ENCODE data around the gene SDK1.

SDK1 gene

GRCh38 chr7:3300651-3301448, at the start of gene SDK1:
SDK1 (plus strand) TSS chr7:3301252; CDS start chr7:3301587, 335 bp downstream.
- peak; percentile 89 for DNase-seq (ENCODE audit: low spot score)

- no peak for DNase-seq (ENCODE audit: low spot score)
Measured at GRCh38 chr7:3254718-3255117, 46.3 kb upstream of the SDK1 start.

GRCh38 chr7:3259711-3260400, 41.2 kb upstream of the SDK1 start:
- no peak for DNase-seq (ENCODE audit: low spot score)

- no peak for DNase-seq (ENCODE audit: low spot score)
Measured at GRCh38 chr7:3260401-3260715, 40.7 kb upstream of the SDK1 start.

GRCh38 chr7:3264693-3265339, 36.2 kb upstream of the SDK1 start:
- DNase-seq (ENCODE audit: low spot score): no peak

- no peak for DNase-seq (ENCODE audit: low spot score)
Measured at GRCh38 chr7:3265388-3265787, 35.7 kb upstream of the SDK1 start.

- DNase-seq (ENCODE audit: low spot score): no peak
Measured at GRCh38 chr7:3266240-3266639, 34.8 kb upstream of the SDK1 start.

- no peak for DNase-seq (ENCODE audit: low spot score)
Measured at GRCh38 chr7:3267966-3268690, 32.9 kb upstream of the SDK1 start.

- no peak for DNase-seq (ENCODE audit: low spot score)
Measured at GRCh38 chr7:3270362-3270761, 30.7 kb upstream of the SDK1 start.

GRCh38 chr7:3271298-3271697, 29.8 kb upstream of the SDK1 start:
- DNase-seq (ENCODE audit: low spot score): no peak

GRCh38 chr7:3272691-3273141, 28.3 kb upstream of the SDK1 start:
- DNase-seq (ENCODE audit: low spot score): no peak

GRCh38 chr7:3274131-3274530, 26.9 kb upstream of the SDK1 start:
- DNase-seq (ENCODE audit: low spot score): no peak

- DNase-seq (ENCODE audit: low spot score): no peak
Measured at GRCh38 chr7:3277604-3278572, 23.2 kb upstream of the SDK1 start.

- no peak for DNase-seq (ENCODE audit: low spot score)
Measured at GRCh38 chr7:3279147-3279818, 21.8 kb upstream of the SDK1 start.

- no peak for DNase-seq (ENCODE audit: low spot score)
Measured at GRCh38 chr7:3280445-3280844, 20.6 kb upstream of the SDK1 start.

GRCh38 chr7:3280946-3281656, 20.0 kb upstream of the SDK1 start:
- DNase-seq (ENCODE audit: low spot score): no peak

GRCh38 chr7:3282457-3282856, 18.6 kb upstream of the SDK1 start:
- no peak for DNase-seq (ENCODE audit: low spot score)

GRCh38 chr7:3283130-3283704, 17.8 kb upstream of the SDK1 start:
- no peak for DNase-seq (ENCODE audit: low spot score)

GRCh38 chr7:3285652-3286051, 15.4 kb upstream of the SDK1 start:
- no peak for DNase-seq (ENCODE audit: low spot score)

GRCh38 chr7:3289996-3290395, 11.1 kb upstream of the SDK1 start:
- DNase-seq (ENCODE audit: low spot score): no peak

Data from germinal center (tissue), 1 donor.